PC-3 (cell line): ENCODE results near the gene THUMPD2. TPM values are rescaled to one million over a fixed set of nuclear protein-coding genes. Genes with fewer than 3 reads are reported as not detected.

Experiments
- ATAC-seq: fragments of 200-7000 bp; cut with Tn5 transposase; 2 replicates; pipeline ENCODE4 v1.9.1; 2020; ENCODE audit warnings: mild to moderate bottlenecking, moderate library complexity
- BruUV-seq: library from RNA; stranded (reverse); fragments of 400-500 nt; replicated peaks from 2 replicates; lab custom pipeline; 2021; lab: Mats Ljungman, UMichigan
- CTCF ChIA-PET: fragments of 300-600 bp; sonication (Branson Sonifier 250); formaldehyde crosslinking; loops from one replicate; lab custom pipeline; 2022; ENCODE audit warnings: antibody characterized with exemption; lab: Charles Lee
- POLR2A ChIA-PET: fragments of 300-600 bp; sonication (Branson Sonifier 250); formaldehyde crosslinking; loops from one replicate; lab custom pipeline; 2022; ENCODE audit warnings: antibody characterized with exemption; ENCODE audit not compliant: unreplicated experiment; lab: Charles Lee
- DNase-seq: peaks from one replicate; pipeline ENCODE4 v3.0.0-alpha.2; 2015
- H2AFZ ChIP-seq: fragments of 300-600 bp; sonication (generic); 2 replicates; pipeline ENCODE4 v1.6.0; 2016; ENCODE audit warnings: antibody characterized with exemption, low read length
- H3F3A ChIP-seq: fragments of 300-600 bp; sonication (generic); one replicate; pipeline ENCODE4 v1.6.0; 2017; ENCODE audit warnings: antibody characterized with exemption, low read length, control low read depth, mild to moderate bottlenecking; ENCODE audit not compliant: unreplicated experiment
- H3K27ac ChIP-seq: fragments of 300-600 bp; sonication (generic); 2 replicates; pipeline ENCODE4 v1.5.1; 2016; ENCODE audit warnings: mild to moderate bottlenecking, low read length
- H3K27me3 ChIP-seq: fragments of 300-600 bp; sonication (generic); 2 replicates; pipeline ENCODE4 v1.6.1; 2016; ENCODE audit warnings: low read length, mixed read lengths
- H3K36me3 ChIP-seq: fragments of 300-600 bp; sonication (generic); 2 replicates; pipeline ENCODE4 v1.6.1; 2016; ENCODE audit warnings: low read depth, mixed run types, low read length, mixed read lengths
- H3K4me1 ChIP-seq: fragments of 300-600 bp; sonication (generic); 2 replicates; pipeline ENCODE4 v1.5.1; 2016; ENCODE audit warnings: low read length; ENCODE audit not compliant: insufficient read depth
- H3K4me2 ChIP-seq: fragments of 300-600 bp; sonication (generic); 2 replicates; pipeline ENCODE4 v1.6.0; 2016; ENCODE audit warnings: low read length
- H3K4me3 ChIP-seq: fragments of 300-600 bp; sonication (generic); 2 replicates; pipeline ENCODE4 v1.5.1; 2016; ENCODE audit warnings: mild to moderate bottlenecking, low read length, mixed read lengths
- H3K79me2 ChIP-seq: fragments of 300-600 bp; sonication (generic); 2 replicates; pipeline ENCODE4 v1.6.1; 2017; ENCODE audit warnings: low read length, mixed read lengths
- H3K9ac ChIP-seq: fragments of 300-600 bp; sonication (generic); 2 replicates; pipeline ENCODE4 v1.6.0; 2016; ENCODE audit warnings: mild to moderate bottlenecking, low read length
- H3K9me2 ChIP-seq: fragments of 300-600 bp; sonication (generic); replicated peaks from 2 replicates; pipeline ENCODE4 v1.6.1; 2016; ENCODE audit warnings: mixed run types, low read length, mixed read lengths
- H3K9me3 ChIP-seq: fragments of 300-600 bp; sonication (generic); 2 replicates; pipeline ENCODE4 v1.6.1; 2016; ENCODE audit warnings: low read length, mixed read lengths
- H4K20me1 ChIP-seq: fragments of 300-600 bp; sonication (generic); 2 replicates; pipeline ENCODE4 v1.6.1; 2016; ENCODE audit warnings: low read length, mixed read lengths
- CTCF ChIP-seq: fragments of 300-600 bp; sonication (generic); conservative IDR thresholded peaks from 2 replicates; pipeline ENCODE4 v1.5.1; 2017; ENCODE audit warnings: antibody characterized with exemption, low read depth, mild to moderate bottlenecking, low read length
- EZH2 ChIP-seq: fragments of 300-600 bp; sonication (generic); IDR thresholded peaks from one replicate; pipeline ENCODE4 v1.6.1; 2017; ENCODE audit warnings: antibody characterized with exemption, mild to moderate bottlenecking, low read length; ENCODE audit not compliant: unreplicated experiment
- EZH2phosphoT487 ChIP-seq: fragments of 300-600 bp; sonication (generic); IDR thresholded peaks from 2 replicates; pipeline ENCODE4 v1.6.1; 2018; ENCODE audit warnings: mild to moderate bottlenecking, antibody characterized with exemption, low read length, borderline replicate concordance
- intact Hi-C: fragments of 100-400 bp; cut with micrococcal nuclease; formaldehyde crosslinking; loops from 2 replicates; pipeline ENCODE4 v1.9.0; 2023
- total RNA-seq: library from RNA; depleted of rRNA; stranded (reverse); fragments of >200 nt; gene quantifications from 2 replicates; pipeline ENCODE4 v1.2.3, GENCODE V29; 2014; rRNA removed

Gene THUMPD2
- total RNA-seq, 1 experiment from 2014 or later: 10.2 TPM

DNA sequence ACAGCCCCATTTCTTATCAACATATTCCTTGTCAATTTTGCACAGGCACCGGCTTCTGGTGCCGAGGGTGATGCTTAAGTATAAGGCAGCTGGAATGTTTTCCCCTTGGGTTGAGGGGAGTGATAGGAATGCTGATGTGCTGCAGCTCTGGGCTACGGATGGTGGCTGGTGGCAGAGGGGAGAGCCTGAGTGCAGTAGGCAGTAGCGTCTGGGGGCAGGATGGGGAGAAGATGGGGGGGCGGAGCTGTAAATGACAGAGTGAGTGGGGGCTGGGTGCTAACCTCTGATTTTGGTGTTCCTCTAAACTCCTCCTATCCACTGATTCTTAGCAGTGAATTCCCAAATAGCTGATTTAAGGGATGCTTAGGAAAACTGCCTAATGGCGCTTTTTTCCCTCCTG lies 92.6 kb downstream of the THUMPD2 start:
- ATAC-seq: no peak
- CTCF ChIA-PET: no interaction called here

More for the DNA sequence above, 92.6 kb downstream of the THUMPD2 start:
- Histone ChIP-seq H4K20me1 (no peaks in the 10 kb centered on the region), H2AFZ (no peak overlapping the region), H3K4me2 (no peak overlapping the region), H3K9me2 (no peaks in the 10 kb centered on the region), H3F3A (no peaks in the 10 kb centered on the region), H3K9me3 (no peaks in the 10 kb centered on the region), H3K36me3 (no peaks in the 10 kb centered on the region), H3K79me2 (no peaks in the 10 kb centered on the region), H3K4me3 (no peak overlapping the region), H3K27ac (no peak overlapping the region), H3K4me1 (peaks cover 10% of the 10 kb centered on the region), H3K27me3 (no peaks in the 10 kb centered on the region), H3K9ac (no peak overlapping the region)
- POLR2A ChIA-PET: no interaction called here
- no TSS peak for BruUV-seq
- no peak for DNase-seq
- no peak for TF ChIP-seq CTCF
- no peak for TF ChIP-seq EZH2phosphoT487
- no peak for TF ChIP-seq EZH2
- intact Hi-C loops: no loop called here

Other genes starting within 250 kb of the THUMPD2 start
- gene TMEM178A, start 113.3 kb downstream of the THUMPD2 start, total RNA-seq: 0.33 TPM in 1 of 2 replicates, not detected in the other